Measurements from ENCODE around the gene STK25.

DNA sequence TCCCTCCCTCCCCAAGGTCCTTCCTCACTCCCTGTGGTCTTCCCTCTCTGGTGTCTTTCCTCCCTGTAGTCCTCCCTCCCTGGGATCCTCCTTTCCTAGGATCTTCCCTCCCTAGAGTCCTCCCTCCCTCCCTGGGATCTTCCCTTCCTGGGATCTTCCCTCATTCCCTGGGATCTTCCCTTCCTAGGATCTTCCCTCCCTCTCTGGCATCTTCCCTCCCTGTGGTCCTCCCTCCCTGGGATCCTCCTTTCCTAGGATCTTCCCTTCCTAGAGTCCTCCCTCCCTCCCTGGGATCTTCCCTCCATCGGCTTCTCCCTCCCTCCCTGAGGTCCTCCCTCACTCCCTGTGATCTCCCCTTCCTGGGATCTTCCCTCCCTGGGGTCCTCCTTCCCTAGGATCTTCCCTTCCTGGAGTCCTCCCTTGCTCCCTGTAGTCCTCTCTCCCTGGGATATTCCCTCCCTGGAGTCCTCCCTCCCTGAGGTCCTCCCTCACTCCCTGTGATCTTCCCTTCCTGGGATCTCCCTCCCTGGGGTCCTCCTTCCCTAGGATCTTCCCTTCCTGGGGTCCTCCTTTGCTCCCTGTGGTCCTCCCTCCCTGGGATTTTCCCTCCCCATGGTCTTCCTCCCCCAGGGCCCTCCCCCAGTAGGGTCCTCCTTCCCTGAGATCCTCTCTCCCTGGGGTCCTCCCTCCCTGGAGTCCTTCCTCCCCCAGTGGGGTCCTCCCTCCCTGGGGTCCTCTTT, 23.0 kb downstream of the STK25 start:
- TF ChIP-seq POLR2AphosphoS5 (IDR thresholded peaks at IDR 0.05; ENCODE audit: low read depth, low read length) (no peak), TAF1 (IDR thresholded peaks at IDR 0.05; ENCODE audit: borderline replicate concordance, low read depth, low read length) (no peak), POLR2A (IDR thresholded peaks at IDR 0.05; ENCODE audit: low read depth, low read length) (no peak)
